CD4-positive, alpha-beta T cell (primary cell): ENCODE data around the gene EIF2B4. TPM values are rescaled to one million over a fixed set of nuclear protein-coding genes. Genes with fewer than 3 reads are reported as not detected.
A peak's percentile ranks its signal among the peaks of the same experiment; 100 is the strongest.

Experiments
- ATAC-seq: fragments of 200-7000 bp; cut with Tn5 transposase; one replicate; pipeline ENCODE4 v1.10.0; 2022; ENCODE audit warnings: mild to moderate bottlenecking; ENCODE audit not compliant: poor library complexity
- CTCF ChIA-PET: fragments of 350-600 bp; sonication (Branson Sonifier 250); formaldehyde crosslinking; loops from one replicate; lab custom pipeline; 2021; ENCODE audit warnings: antibody characterized with exemption, inconsistent platforms; lab: Charles Lee
- POLR2A ChIA-PET: fragments of 350-600 bp; sonication (Branson Sonifier 250); formaldehyde crosslinking; loops from one replicate; lab custom pipeline; 2021; ENCODE audit warnings: antibody characterized with exemption, inconsistent platforms; lab: Charles Lee
- DNase-seq, 14 experiments: peaks; one replicate each; pipeline ENCODE4 v3.0.0-alpha.2; 2013 to 2020; ENCODE audit warnings: mixed read lengths in 2 of 14
- H3K27ac ChIP-seq, 2 donors: one replicate each; pipeline versions ENCODE4 v1.5.1 to v1.7.0; 2013; ENCODE audit warnings: low read length in 2 of 2, low read depth in 1 of 2, mild to moderate bottlenecking in 1 of 2
- H3K27me3 ChIP-seq, 2 experiments: 1 replicate in 1 of 2; 2 replicates in 1 of 2; pipeline versions ENCODE4 v1.6.1 to v1.7.0; 2013; ENCODE audit warnings: low read length in 2 of 2, control low read depth in 1 of 2, mild to moderate bottlenecking in 1 of 2, moderate library complexity in 1 of 2; ENCODE audit not compliant: insufficient read depth in 2 of 2, control insufficient read depth in 1 of 2
- H3K36me3 ChIP-seq: one replicate; pipeline ENCODE4 v1.6.1; 2013; ENCODE audit warnings: low read length, control low read depth; ENCODE audit not compliant: insufficient read depth
- H3K4me1 ChIP-seq: one replicate; pipeline ENCODE4 v1.6.1; 2013; ENCODE audit warnings: low read length, control low read depth; ENCODE audit not compliant: insufficient read depth
- H3K4me3 ChIP-seq: one replicate; pipeline ENCODE4 v1.5.1; 2013; ENCODE audit warnings: mild to moderate bottlenecking, low read length, moderate library complexity
- H3K9me3 ChIP-seq, 2 experiments: 1 replicate in 1 of 2; 2 replicates in 1 of 2; pipeline versions ENCODE4 v1.6.1 to v1.7.0; 2013; ENCODE audit warnings: low read length in 2 of 2, mild to moderate bottlenecking in 2 of 2, control low read depth in 1 of 2, moderate library complexity in 1 of 2; ENCODE audit not compliant: control insufficient read depth in 1 of 2, insufficient read depth in 1 of 2
- H3K27ac Mint-ChIP-seq: one replicate; pipeline ENCODE4 v1.8.0; 2020; ENCODE audit warnings: mixed read lengths
- H3K27me3 Mint-ChIP-seq: one replicate; pipeline ENCODE4 v1.8.0; 2021; ENCODE audit warnings: mixed read lengths
- H3K36me3 Mint-ChIP-seq: one replicate; pipeline ENCODE4 v1.8.0; 2021; ENCODE audit warnings: low read depth, mixed read lengths
- H3K4me1 Mint-ChIP-seq: one replicate; pipeline ENCODE4 v1.8.0; 2021; ENCODE audit warnings: low read depth, mixed read lengths
- H3K4me3 Mint-ChIP-seq: one replicate; pipeline ENCODE4 v1.8.0; 2020; ENCODE audit warnings: mild to moderate bottlenecking, mixed read lengths
- H3K9me3 Mint-ChIP-seq: one replicate; pipeline ENCODE4 v1.8.0; 2020; ENCODE audit warnings: mixed read lengths
- CTCF ChIP-seq: fragments of 200-600 bp; IDR thresholded peaks from one replicate; pipeline ENCODE4 v1.8.0; 2022; ENCODE audit warnings: antibody characterized with exemption, mild to moderate bottlenecking
- intact Hi-C, 2 experiments: fragments of 100-400 bp; cut with DNase I in 1 of 2; cut with micrococcal nuclease in 1 of 2; formaldehyde crosslinking; loops; one replicate each; pipeline versions ENCODE4 v1.15.1 to v1.9.0; 2023 to 2025; cut with DNase I, micrococcal nuclease
- total RNA-seq, 174 experiments: library from RNA in 2 of 174; stranded (reverse) in 2 of 174; gene quantifications; one replicate each; pipeline ENCODE4 v1.2.3 and lab custom pipeline; 2021 to 2026

Gene EIF2B4
- total RNA-seq, 2 experiments from 2014 or later: 33.2 to 34.0 TPM

GRCh38 chr2:27370816-27371620, 880 bp upstream of the EIF2B4 start:
- no peak for TF ChIP-seq CTCF
- ChIA-PET POLR2A (interaction anchor here (0.6 to 5.9 kb wide), 8 partner anchors 9 to 320 kb away, joined by 3 to 45 read pairs (median 10); partner anchors contain the start of genes AGBL5, CCDC121, GPN1 and GTF3C2), CTCF (interaction anchor here (1.0 to 1.9 kb wide), 3 partner anchors 38 to 59 kb away, joined by 3 to 8 read pairs (median 3); partner anchors contain the start of genes MPV17 and PPM1G)
- Histone ChIP-seq H3K36me3 (peaks cover 63% of the 10 kb centered on the region), H3K27me3 (no peaks in the 10 kb centered on the region), H3K27ac (peak overlapping the region; percentile 86 to 88), H3K9me3 (no peaks in the 10 kb centered on the region), H3K4me1 (peaks cover 46% of the 10 kb centered on the region), H3K4me3 (peak overlapping the region; percentile 71)
- intact Hi-C loops: loop anchor here (1.0 to 5.0 kb wide), 8 partner anchors 9 to 284 kb away; partner anchors contain the start of genes GTF3C2 (in 2 of the 2), PPM1G (in 2 of the 2), ATRAID (in 1 of the 2) and IFT172 (in 1 of the 2)
- peaks cover 82% of the 10 kb centered on the region for H3K36me3 Mint-ChIP-seq
- H3K9me3 Mint-ChIP-seq: no peaks in the 10 kb centered on the region
- H3K4me3 Mint-ChIP-seq: peak overlapping the region; percentile 96
- H3K4me1 Mint-ChIP-seq: peaks cover 42% of the 10 kb centered on the region
- ATAC-seq (peak; percentile 0), DNase-seq (peak in 6 of 14 experiments; percentile 14 to 72 (median 40))
- no peaks in the 10 kb centered on the region for H3K27me3 Mint-ChIP-seq
- peak overlapping the region; percentile 83 for H3K27ac Mint-ChIP-seq

GRCh38 chr2:27369471-27370025, 590 bp downstream of the EIF2B4 start:
- Histone ChIP-seq H3K4me1 (peaks cover 46% of the 10 kb centered on the region), H3K27ac (peak overlapping the region; percentile 72 to 80), H3K36me3 (peaks cover 58% of the 10 kb centered on the region), H3K9me3 (no peaks in the 10 kb centered on the region), H3K27me3 (no peaks in the 10 kb centered on the region), H3K4me3 (peak overlapping the region; percentile 71)
- no peak for TF ChIP-seq CTCF
- peak overlapping the region; percentile 96 for H3K4me3 Mint-ChIP-seq
- ChIA-PET POLR2A (interaction anchor here (0.9 to 5.9 kb wide), 6 partner anchors 11 to 59 kb away, joined by 4 to 45 read pairs (median 8); partner anchors contain the start of genes GTF3C2, MPV17, NRBP1 and PPM1G), CTCF (interaction anchor here (0.9 to 1.5 kb wide), 10 partner anchors 11 to 119 kb away, joined by 3 to 8 read pairs (median 4); partner anchors contain the start of genes NRBP1, PPM1G and ZNF513)
- no peak for ATAC-seq
- H3K4me1 Mint-ChIP-seq: peaks cover 42% of the 10 kb centered on the region
- peaks cover 77% of the 10 kb centered on the region for H3K36me3 Mint-ChIP-seq
- no peaks in the 10 kb centered on the region for H3K9me3 Mint-ChIP-seq
- no peaks in the 10 kb centered on the region for H3K27me3 Mint-ChIP-seq
- intact Hi-C loops: loop anchor here (1.0 to 10.0 kb wide), 10 partner anchors 11 to 282 kb away; partner anchors contain the start of genes GTF3C2 (in 2 of the 2), IFT172 (in 2 of the 2), PPM1G (in 2 of the 2) and ATRAID (in 1 of the 2)
- peak overlapping the region; percentile 83 for H3K27ac Mint-ChIP-seq
- no peak for DNase-seq

- POLR2A ChIA-PET: interaction anchor here (0.6 to 1.7 kb wide), 3 partner anchors 8 to 15 kb away, joined by 3 to 4 read pairs (median 3); partner anchors contain the start of gene GTF3C2
- peak overlapping the region; percentile 15 for H3K4me3 Mint-ChIP-seq
- no peak for TF ChIP-seq CTCF
- DNase-seq (no peak), ATAC-seq (no peak)
- H3K27me3 Mint-ChIP-seq: no peaks in the 10 kb centered on the region
- Histone ChIP-seq H3K9me3 (no peaks in the 10 kb centered on the region), H3K36me3 (peaks cover 47% of the 10 kb centered on the region), H3K27me3 (no peaks in the 10 kb centered on the region), H3K4me3 (no peak overlapping the region), H3K4me1 (peaks cover 7% of the 10 kb centered on the region), H3K27ac (no peak overlapping the region)
- CTCF ChIA-PET: no interaction called here
- H3K9me3 Mint-ChIP-seq: no peaks in the 10 kb centered on the region
- no peak overlapping the region for H3K27ac Mint-ChIP-seq
- intact Hi-C loops: loop anchor here in 1 of 2 experiments (10.0 kb wide), 1 partner anchor 261 kb away; the partner anchor contains the start of genes CCDC121 and GPN1
- peaks cover 46% of the 10 kb centered on the region for H3K36me3 Mint-ChIP-seq
- peaks cover 8% of the 10 kb centered on the region for H3K4me1 Mint-ChIP-seq
Observed at GRCh38 chr2:27363933-27364332, 6.2 kb downstream of the EIF2B4 start.
